GM19023 (cell line): ENCODE measurements around the gene MIF.
"Not testable (repeated sequence)": the region's sequence is repeated elsewhere in the genome, so short reads cannot be mapped to it uniquely, and the experiment has no call there.

Source experiments
- ATAC-seq: cut with Tn5 transposase; IDR thresholded peaks from one replicate; pipeline ENCODE4 v1.9.1; 2021; ENCODE audit warnings: mild to moderate bottlenecking, moderate library complexity; ENCODE audit not compliant: unreplicated experiment

Gene MIF

GRCh38 chr22:23900227-23900626 lies 6.0 kb downstream of the MIF start:
- ATAC-seq = not testable (repeated sequence)

- ATAC-seq = no peak
Observed at GRCh38 chr22:23901600-23901999, 7.4 kb downstream of the MIF start.

DNA sequence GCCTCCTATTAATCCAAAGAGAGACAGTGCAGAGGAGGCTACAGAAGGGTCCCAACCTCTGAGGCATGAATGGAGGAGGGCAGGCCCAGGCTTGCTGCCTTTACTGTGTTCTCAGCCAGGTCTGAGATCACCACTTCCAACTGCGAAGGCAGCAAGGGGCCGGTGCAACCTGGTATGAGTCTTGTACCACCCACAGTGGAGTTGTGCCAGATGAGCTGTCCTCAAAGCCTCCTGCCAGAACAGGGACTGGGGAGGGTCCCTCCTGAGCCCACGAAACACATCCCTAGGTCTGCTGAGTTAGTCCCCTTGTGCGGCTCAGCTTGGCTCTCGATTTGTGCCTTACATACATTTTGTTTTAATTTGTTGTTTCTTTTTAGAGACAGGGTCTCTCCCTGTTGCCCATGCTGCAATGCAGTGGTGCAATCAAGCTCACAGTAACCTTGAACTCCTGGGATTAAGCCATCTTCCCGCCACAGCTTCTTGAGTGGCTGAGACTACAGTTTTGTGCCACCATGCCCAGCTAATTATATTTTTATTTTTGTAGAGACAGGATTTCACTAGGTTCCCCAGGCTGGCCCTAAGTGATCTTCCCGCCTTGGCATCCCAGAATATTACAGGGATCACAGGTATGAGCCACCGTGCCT lies 9.3 kb downstream of the MIF start:
- no peak for ATAC-seq

DNA sequence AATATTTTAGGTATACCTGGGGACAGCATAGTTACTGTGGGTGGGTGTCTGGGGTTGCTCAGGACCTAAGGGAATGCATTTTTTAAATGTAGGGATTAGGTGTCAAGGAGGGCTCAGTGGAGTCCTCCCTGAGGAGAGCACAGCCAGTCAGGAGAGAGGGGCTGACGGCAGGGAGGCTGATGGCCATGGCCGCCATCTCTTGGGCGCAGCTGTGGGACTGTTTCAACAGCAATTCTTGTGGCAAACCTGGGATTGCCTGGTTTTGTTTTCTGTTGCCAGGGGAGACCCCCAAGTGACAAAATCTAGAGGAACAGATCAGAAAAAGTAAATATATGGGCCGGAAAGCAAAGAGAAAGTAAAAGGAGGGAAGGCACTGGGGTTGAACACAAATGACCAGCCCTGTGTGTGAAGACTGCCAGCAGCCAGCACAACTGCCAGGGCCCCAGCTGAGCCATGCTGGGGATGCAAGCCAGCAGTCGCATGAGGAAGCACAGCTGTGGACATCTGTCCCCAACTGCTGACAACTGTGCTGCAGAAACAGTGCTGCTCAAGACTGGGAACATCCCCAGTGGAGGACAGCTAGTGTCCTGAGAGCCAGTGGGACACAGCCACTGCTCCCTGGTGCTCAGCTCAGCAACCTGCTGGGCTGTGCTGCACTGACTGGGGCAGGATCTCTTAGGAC lies 10.5 kb downstream of the MIF start:
- no peak for ATAC-seq

GRCh38 chr22:23906641-23907040 lies 12.5 kb downstream of the MIF start:
- no peak for ATAC-seq

- ATAC-seq = not testable (repeated sequence)
Observed at GRCh38 chr22:23907423-23907822, 13.2 kb downstream of the MIF start.

- ATAC-seq = no peak
Observed at GRCh38 chr22:23908587-23909205, 14.5 kb downstream of the MIF start.

GRCh38 chr22:23909296-23909898 lies 15.2 kb downstream of the MIF start:
- ATAC-seq = no peak

- ATAC-seq = no peak
Observed at GRCh38 chr22:23910496-23911190, 16.5 kb downstream of the MIF start.

DNA sequence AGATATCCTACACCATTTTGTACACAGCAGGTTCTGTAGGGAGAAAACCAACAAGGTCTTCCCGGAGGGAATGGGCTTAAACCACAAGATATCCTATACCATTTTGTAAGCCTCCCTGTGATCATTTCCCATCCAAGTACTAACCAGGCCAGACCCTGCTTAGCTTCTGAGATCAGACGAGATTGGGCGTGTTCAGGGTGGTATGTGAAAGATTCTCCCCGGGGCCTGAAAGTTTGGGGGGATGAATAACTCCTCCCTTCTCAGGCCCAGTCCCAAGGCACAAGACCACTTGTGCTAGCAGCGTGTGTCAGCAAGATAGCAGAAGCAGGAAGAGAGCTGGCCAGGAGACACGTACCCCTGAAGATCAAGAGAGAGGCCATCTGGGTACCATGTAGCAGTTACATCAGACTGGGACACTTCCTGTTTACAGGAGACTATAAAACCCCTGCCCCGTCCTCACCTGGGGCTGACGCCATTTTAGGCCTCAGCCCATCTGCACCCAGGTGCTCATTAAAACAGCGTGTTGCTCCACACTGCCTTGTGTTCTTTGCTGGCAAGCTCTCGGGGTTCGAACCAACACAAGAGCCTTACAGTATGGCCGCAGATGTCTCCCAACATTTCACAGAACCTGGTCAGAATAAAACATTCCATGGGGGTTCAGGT lies 17.3 kb downstream of the MIF start:
- no peak for ATAC-seq

- ATAC-seq = no peak
Observed at GRCh38 chr22:23912293-23912903, 18.2 kb downstream of the MIF start.

DNA sequence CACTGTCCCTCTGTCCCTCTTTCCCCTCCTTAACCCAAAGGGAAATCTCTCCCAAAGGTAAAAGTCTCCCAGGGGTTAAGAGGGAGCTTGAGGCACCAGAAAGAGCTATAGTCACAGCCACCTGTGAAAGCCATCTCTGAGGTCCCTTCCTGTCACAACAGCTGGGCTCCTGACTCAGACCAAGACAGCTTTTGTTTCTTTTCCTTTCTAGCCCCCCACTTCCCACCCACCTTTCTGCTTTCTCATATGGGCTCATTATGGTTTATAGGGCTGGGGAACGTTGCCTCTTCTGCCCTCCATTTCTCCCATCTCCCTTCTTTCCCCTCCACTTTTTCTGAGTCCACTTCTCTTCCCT lies 19.1 kb downstream of the MIF start:
- ATAC-seq = peak; percentile 12

DNA sequence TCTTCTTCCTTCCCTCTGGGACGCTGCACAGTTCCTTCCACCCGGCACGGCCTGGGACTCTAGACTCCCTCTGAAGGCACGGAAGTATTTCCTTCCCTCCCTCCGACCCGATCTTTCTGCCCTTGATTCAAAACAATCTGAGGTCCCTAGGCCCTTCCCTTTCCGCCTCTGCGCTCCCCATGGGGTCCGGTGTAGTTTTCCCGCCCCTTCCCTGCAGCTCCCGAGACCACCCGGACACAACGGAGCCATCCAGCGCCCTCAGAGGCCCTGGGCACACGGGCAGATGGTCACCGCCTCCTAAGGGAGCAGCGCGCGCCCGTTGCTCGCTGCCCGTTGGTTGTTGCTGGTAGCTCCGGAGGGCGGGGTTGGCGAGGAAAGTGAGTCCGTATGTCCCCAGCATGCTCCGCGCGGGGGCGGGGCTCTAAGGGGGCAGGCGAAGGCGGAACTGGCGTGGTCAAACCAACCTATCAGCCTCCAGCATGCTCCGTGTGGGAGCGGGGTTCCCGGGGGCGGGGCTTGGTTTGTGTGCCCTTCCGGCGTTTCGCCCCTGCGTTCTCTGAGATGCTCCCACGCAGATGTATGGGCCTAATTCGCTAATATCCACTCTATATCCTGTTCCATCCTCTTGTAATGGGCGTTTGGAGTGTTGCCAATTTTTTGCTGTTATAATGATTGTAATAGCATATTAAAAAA lies 19.6 kb downstream of the MIF start:
- peak; percentile 91 for ATAC-seq

- no peak for ATAC-seq
Observed at GRCh38 chr22:23915290-23915689, 21.1 kb downstream of the MIF start.

GRCh38 chr22:23920267-23920611 lies 26.1 kb downstream of the MIF start:
- ATAC-seq = not testable (repeated sequence)

- ATAC-seq = not testable (repeated sequence)
Observed at GRCh38 chr22:23921586-23922201, 27.5 kb downstream of the MIF start.

DNA sequence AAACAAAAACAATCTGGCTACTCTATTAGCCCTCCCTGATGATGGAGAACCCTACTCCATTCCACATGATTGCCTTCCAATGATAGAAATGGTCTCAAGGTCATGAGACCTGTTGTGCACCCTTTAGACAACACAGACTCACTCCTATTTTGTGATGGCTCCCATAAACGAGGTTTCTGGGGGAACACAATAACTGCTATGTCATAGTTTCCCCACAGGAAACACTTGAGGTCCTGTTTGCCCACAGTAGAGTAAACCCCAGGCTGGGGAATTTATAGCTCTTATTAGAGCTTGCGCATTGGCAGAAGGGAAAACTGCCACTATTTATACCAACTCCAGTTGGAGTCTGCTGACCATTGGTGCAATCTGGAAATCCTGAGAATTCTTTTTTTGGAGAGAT lies 28.7 kb downstream of the MIF start:
- no peak for ATAC-seq

- ATAC-seq = no peak
Observed at GRCh38 chr22:23925020-23925606, 30.9 kb downstream of the MIF start.

DNA sequence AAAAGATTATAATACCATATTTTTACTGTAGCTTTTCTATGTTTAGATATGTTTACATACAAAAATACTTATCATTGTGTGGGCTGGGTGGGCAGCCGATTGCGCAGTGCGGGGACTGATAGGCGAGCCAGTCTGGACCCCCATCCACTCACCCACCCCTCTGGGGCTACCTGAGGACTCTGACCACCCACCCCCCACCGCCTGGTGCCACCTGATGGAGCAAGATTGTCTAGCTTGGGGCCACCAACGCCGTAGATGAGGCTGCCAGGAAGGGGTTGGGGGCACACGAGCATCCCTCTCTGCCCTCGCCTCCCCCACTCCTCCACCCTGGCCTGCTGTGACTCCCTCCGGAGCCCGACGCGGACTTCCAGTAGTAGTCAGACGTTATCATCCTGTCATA lies 32.4 kb downstream of the MIF start:
- ATAC-seq = no peak
